MG63 (cell line): ENCODE data around the gene TOP2A. TPM values are rescaled to one million over a fixed set of nuclear protein-coding genes. Genes with fewer than 3 reads are reported as not detected.

Experiments
- DNase-seq: peaks from one replicate; pipeline ENCODE4 v3.0.0-alpha.2; 2020
- H3K27me3 ChIP-seq: fragments of 250-450 bp; sonication (Bioruptor Pico); 2 replicates; pipeline ENCODE4 v1.5.1; 2020; ENCODE audit warnings: mild to moderate bottlenecking, moderate library complexity
- H3K36me3 ChIP-seq: fragments of 250-450 bp; sonication (Bioruptor Pico); 2 replicates; pipeline ENCODE4 v1.5.1; 2020; ENCODE audit warnings: mild to moderate bottlenecking, moderate library complexity
- H3K4me3 ChIP-seq: fragments of 250-450 bp; sonication (Bioruptor Pico); 2 replicates; pipeline ENCODE4 v1.5.1; 2020; ENCODE audit warnings: mild to moderate bottlenecking, moderate library complexity
- H3K9me3 ChIP-seq: fragments of 250-450 bp; sonication (Bioruptor Pico); 2 replicates; pipeline ENCODE4 v1.5.1; 2020; ENCODE audit warnings: mild to moderate bottlenecking, moderate library complexity
- total RNA-seq: library from RNA; depleted of rRNA; stranded (reverse); fragments of >200 nt; shearing (Covaris generic); gene quantifications from 2 replicates; pipeline ENCODE4 v1.2.3, GENCODE V29; 2014; ENCODE audit warnings: low replicate concordance; rRNA removed

The TOP2A gene
- total RNA-seq, 1 experiment from 2014 or later: 138 TPM

- Histone ChIP-seq H3K27me3 (no peaks in the 10 kb centered on the region), H3K9me3 (no peaks in the 10 kb centered on the region), H3K4me3 (no peak overlapping the region), H3K36me3 (peaks cover 46% of the 10 kb centered on the region)
- DNase-seq: no peak
Observed at GRCh38 chr17:40338941-40339649, 78.6 kb downstream of the TOP2A start.

Other genes with a start within 250 kb of the TOP2A start
- gene RAPGEFL1, start 240.4 kb downstream of the TOP2A start, total RNA-seq: 0.27 and 2.0 TPM in 2 replicates
- 5.5 and 7.4 TPM in 2 replicates for gene WIPF2, start 198.6 kb downstream of the TOP2A start, total RNA-seq
- 31.1 and 111 TPM in 2 replicates for gene CDC6, start 130.0 kb downstream of the TOP2A start, total RNA-seq
- 8.9 and 11.2 TPM in 2 replicates for gene RARA, start 108.7 kb downstream of the TOP2A start, total RNA-seq
- not detected in 2 replicates for gene GJD3, start 53.2 kb downstream of the TOP2A start, total RNA-seq
- gene IGFBP4, start 25.6 kb upstream of the TOP2A start, total RNA-seq: 7.9 and 12.4 TPM in 2 replicates
- not detected in 2 replicates for gene TNS4, start 83.7 kb upstream of the TOP2A start, total RNA-seq
- not detected in 2 replicates for gene CCR7, start 147.6 kb upstream of the TOP2A start, total RNA-seq
- gene SMARCE1, start 229.9 kb upstream of the TOP2A start, total RNA-seq: 57.9 and 83.9 TPM in 2 replicates
- gene KRT222, start 247.3 kb upstream of the TOP2A start, total RNA-seq: 0.53 TPM in 1 of 2 replicates, not detected in the other